ENCODE results near the gene STIM1. TPM values are rescaled to one million over a fixed set of nuclear protein-coding genes. Genes with fewer than 3 reads are reported as not detected.

STIM1 gene
- total and polyA plus RNA-seq, 4 donors = 12.1 to 56.4 (median 41.2) TPM

DNA sequence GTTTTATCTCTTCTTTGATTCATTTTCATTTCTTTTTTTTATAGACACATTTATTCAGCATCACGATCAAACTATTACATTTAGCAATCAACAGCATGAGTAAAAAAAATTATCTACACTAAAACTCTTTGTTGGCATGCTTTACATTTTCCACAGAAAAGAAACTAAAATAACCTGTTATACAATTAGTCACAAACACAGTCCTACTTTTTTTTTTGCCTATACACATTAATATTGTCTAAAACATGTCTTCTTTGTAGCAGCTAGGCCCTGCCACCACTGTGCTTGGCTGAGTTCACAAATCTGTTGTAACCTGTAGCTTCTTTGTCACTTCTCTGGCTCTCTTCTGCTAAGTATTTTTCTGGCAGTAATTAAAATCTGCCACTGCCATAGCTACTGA, 117.0 kb downstream of the STIM1 start:
- Histone ChIP-seq H3K27ac (ENCODE audit: low read depth in 1 of 2, low read length in 1 of 2) (no peak overlapping the region), H3K4me3 (no peak overlapping the region), H3K9ac (ENCODE audit: insufficient read depth in 1 of 2, low read length in 2 of 2) (no peak overlapping the region), H3K27me3 (ENCODE audit: control insufficient read depth in 3 of 3, insufficient read depth in 3 of 3, low read length in 2 of 3) (no peaks in the 10 kb centered on the region), H3K9me3 (ENCODE audit: control insufficient read depth in 4 of 4, insufficient read depth in 3 of 4, low read length in 3 of 4) (no peaks in the 10 kb centered on the region), H3K36me3 (ENCODE audit: control insufficient read depth in 4 of 4, insufficient read depth in 4 of 4, low read length in 4 of 4) (peaks cover 0 to 5% (median 2%) of the 10 kb centered on the region in 4 donors), H3K4me1 (ENCODE audit: control insufficient read depth in 5 of 5, insufficient read depth in 5 of 5, low read length in 5 of 5) (peaks cover 0 to 2% (median 0%) of the 10 kb centered on the region in 5 donors)
- TF ChIP-seq, protein P1, sequence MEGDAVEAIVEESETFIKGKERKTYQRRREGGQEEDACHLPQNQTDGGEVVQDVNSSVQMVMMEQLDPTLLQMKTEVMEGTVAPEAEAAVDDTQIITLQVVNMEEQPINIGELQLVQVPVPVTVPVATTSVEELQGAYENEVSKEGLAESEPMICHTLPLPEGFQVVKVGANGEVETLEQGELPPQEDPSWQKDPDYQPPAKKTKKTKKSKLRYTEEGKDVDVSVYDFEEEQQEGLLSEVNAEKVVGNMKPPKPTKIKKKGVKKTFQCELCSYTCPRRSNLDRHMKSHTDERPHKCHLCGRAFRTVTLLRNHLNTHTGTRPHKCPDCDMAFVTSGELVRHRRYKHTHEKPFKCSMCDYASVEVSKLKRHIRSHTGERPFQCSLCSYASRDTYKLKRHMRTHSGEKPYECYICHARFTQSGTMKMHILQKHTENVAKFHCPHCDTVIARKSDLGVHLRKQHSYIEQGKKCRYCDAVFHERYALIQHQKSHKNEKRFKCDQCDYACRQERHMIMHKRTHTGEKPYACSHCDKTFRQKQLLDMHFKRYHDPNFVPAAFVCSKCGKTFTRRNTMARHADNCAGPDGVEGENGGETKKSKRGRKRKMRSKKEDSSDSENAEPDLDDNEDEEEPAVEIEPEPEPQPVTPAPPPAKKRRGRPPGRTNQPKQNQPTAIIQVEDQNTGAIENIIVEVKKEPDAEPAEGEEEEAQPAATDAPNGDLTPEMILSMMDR (IDR thresholded peaks at IDR 0.05; ENCODE audit: control extremely low read depth, extremely low read depth) = no peak
- ATAC-seq (ENCODE audit: insufficient read depth, low FRiP score) (no peak), DNase-seq (no peak)
- 75 to 79% methylated on average over 1 of the region's 1 CpG for WGBS, 2 donors

DNA sequence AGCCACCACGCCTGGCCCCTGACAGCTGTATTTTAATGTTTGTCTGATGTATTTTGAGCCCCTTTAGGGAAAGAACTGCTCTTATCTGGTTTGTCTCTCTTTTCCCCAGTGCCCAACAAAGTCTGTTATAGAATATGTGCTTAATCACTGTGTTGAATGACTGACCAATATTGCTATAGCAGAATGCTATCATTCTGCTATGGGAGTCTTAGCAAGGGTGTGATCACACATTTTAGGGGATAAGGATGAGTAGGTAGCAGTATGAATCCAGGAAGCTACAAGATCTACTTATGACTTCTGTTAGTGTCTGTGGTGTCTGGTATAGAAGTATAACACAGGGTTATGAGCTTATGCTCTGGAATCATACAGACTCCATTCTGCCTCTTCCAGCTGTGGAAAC, 121.6 kb downstream of the STIM1 start:
- Histone ChIP-seq H3K9ac (ENCODE audit: insufficient read depth in 1 of 2, low read length in 2 of 2) (no peak overlapping the region), H3K4me1 (ENCODE audit: control insufficient read depth in 5 of 5, insufficient read depth in 5 of 5, low read length in 5 of 5) (peaks cover 0 to 3% (median 0%) of the 10 kb centered on the region in 5 donors), H3K9me3 (ENCODE audit: control insufficient read depth in 4 of 4, insufficient read depth in 3 of 4, low read length in 3 of 4) (no peaks in the 10 kb centered on the region), H3K27me3 (ENCODE audit: control insufficient read depth in 3 of 3, insufficient read depth in 3 of 3, low read length in 2 of 3) (no peaks in the 10 kb centered on the region), H3K27ac (ENCODE audit: low read depth in 1 of 2, low read length in 1 of 2) (no peak overlapping the region), H3K36me3 (ENCODE audit: control insufficient read depth in 4 of 4, insufficient read depth in 4 of 4, low read length in 4 of 4) (peaks cover 0 to 1% (median 0%) of the 10 kb centered on the region in 4 donors), H3K4me3 (no peak overlapping the region)
- TF ChIP-seq, protein P1 (IDR thresholded peaks at IDR 0.05; ENCODE audit: control extremely low read depth, extremely low read depth) = no peak
- 88 to 93% methylated on average over 1 of the region's 1 CpG for WGBS, 2 donors
- ATAC-seq (ENCODE audit: insufficient read depth, low FRiP score) = no peak
- DNase-seq = no peak

DNA sequence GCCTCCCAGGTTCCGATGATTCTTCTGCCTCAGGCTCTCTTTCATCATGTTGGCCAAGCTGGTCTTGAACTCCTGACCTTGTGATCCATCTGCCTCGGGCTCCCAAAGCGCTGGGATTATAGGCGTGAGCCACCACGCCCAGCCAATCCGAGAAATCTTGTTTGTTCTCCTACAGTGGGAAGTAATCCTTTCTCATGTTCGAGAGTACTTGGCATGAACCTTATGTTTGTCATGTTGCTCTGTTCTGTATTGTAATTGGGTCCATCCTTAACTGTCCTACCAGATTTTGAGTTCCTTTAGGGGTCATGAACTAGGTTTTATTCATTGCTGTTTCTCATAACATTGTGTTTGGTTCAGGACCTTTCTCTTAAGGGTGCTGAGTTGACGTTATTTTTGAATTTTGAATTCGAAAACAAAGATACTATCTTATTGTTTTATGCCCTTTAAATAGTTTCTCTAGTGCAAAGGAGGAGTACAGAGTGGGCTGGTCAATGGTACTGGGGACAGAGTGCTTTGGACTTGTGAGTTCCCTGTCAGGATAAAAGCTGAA, 125.7 kb downstream of the STIM1 start:
- Histone ChIP-seq H3K27ac (ENCODE audit: low read depth in 1 of 2, low read length in 1 of 2) (no peak overlapping the region), H3K4me1 (ENCODE audit: control insufficient read depth in 5 of 5, insufficient read depth in 5 of 5, low read length in 5 of 5) (peaks cover 0 to 5% (median 1%) of the 10 kb centered on the region in 5 donors), H3K9ac (ENCODE audit: insufficient read depth in 1 of 2, low read length in 2 of 2) (no peak overlapping the region), H3K27me3 (ENCODE audit: control insufficient read depth in 3 of 3, insufficient read depth in 3 of 3, low read length in 2 of 3) (no peaks in the 10 kb centered on the region), H3K9me3 (ENCODE audit: control insufficient read depth in 4 of 4, insufficient read depth in 3 of 4, low read length in 3 of 4) (no peaks in the 10 kb centered on the region), H3K36me3 (ENCODE audit: control insufficient read depth in 4 of 4, insufficient read depth in 4 of 4, low read length in 4 of 4) (peaks cover 0 to 1% (median 0%) of the 10 kb centered on the region in 4 donors), H3K4me3 (no peak overlapping the region)
- DNase-seq = no peak
- TF ChIP-seq, protein P1 (IDR thresholded peaks at IDR 0.05; ENCODE audit: control extremely low read depth, extremely low read depth) = no peak
- no peak for ATAC-seq (ENCODE audit: insufficient read depth, low FRiP score)
- 83 to 91% methylated on average over 9 of the region's 9 CpGs for WGBS, 2 donors

DNA sequence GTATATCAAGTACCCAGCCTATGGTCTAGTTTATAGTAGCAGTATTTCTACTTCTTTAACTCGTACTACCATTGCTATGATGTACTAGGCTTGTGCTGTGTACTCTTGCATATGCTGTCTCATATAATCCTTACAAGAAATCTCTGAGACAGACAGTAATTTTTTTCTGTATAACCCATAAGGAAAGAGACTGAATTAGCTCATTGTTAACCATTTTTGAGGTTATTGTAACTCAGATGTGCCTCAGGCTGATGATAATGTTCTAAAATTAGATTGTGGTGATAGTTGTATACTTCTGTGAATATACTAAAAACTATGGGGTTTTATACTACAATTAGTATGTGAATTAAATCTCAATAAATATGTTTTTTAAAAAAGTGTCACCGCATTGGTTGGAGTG, 127.0 kb downstream of the STIM1 start:
- DNase-seq = no peak
- no peak for ATAC-seq (ENCODE audit: insufficient read depth, low FRiP score)
- H3K9me3 ChIP-seq (ENCODE audit: control insufficient read depth in 4 of 4, insufficient read depth in 3 of 4, low read length in 3 of 4) = no peaks in the 10 kb centered on the region
- TF ChIP-seq, protein P1 (IDR thresholded peaks at IDR 0.05; ENCODE audit: control extremely low read depth, extremely low read depth) = no peak
- no peak overlapping the region for H3K27ac ChIP-seq (ENCODE audit: low read depth in 1 of 2, low read length in 1 of 2)
- H3K9ac ChIP-seq (ENCODE audit: insufficient read depth in 1 of 2, low read length in 2 of 2) = no peak overlapping the region
- WGBS, 2 donors = 98 to 100% methylated on average over 2 of the region's 2 CpGs
- H3K36me3 ChIP-seq (ENCODE audit: control insufficient read depth in 4 of 4, insufficient read depth in 4 of 4, low read length in 4 of 4) = peaks cover 0 to 1% (median 0%) of the 10 kb centered on the region in 4 donors
- H3K4me3 ChIP-seq = no peak overlapping the region
- H3K27me3 ChIP-seq (ENCODE audit: control insufficient read depth in 3 of 3, insufficient read depth in 3 of 3, low read length in 2 of 3) = no peaks in the 10 kb centered on the region
- peaks cover 0 to 9% (median 1%) of the 10 kb centered on the region in 5 donors for H3K4me1 ChIP-seq (ENCODE audit: control insufficient read depth in 5 of 5, insufficient read depth in 5 of 5, low read length in 5 of 5)
